ENCODE measurements around the gene KIAA1671. TPM values are rescaled to one million over a fixed set of nuclear protein-coding genes. Genes with fewer than 3 reads are reported as not detected.

Gene KIAA1671
- total and polyA plus RNA-seq, 2 of the 13 experiments (the other 11 are each of a cell fraction or from before 2014, with no cell fraction given): 13.5 to 13.6 TPM

DNA sequence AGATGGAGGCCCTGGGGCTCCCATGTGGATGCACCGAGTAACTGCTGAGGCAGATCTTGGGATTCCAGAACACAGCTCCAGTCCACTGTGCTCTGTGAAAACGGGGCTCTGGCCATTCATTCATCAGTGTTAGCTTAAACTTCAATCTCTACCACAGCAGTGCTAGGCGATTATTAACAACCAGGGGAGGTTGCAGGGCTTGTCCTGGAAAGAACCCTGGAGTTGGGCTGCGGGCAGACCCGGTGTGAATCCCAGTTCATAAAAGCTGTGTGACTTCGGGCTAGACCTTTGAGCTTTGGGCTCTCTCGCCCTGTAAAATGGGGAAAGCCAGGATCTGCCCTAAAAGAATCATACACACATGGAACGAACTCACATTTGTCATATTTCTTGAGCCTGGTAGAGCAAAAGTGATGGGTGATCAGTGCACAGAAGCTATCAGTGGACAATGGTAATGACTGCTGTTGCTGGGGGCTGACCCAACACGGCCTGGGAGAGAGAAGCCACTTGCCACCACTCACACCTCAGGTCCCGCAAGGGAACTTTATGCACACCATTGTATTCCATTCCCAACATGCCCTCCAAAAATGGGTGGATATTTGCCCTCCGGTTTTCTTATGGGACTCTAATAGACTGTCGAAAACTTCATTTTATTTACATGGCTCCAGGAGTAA, 231.6 kb downstream of the KIAA1671 start (continued):
- TF ChIP-seq ZBTB1 (CRISPR knock-in tag; IDR thresholded peaks at IDR 0.05; ENCODE audit: borderline replicate concordance) (no peak), ZSCAN25 (CRISPR knock-in tag; IDR thresholded peaks at IDR 0.05) (no peak), GZF1 (CRISPR knock-in tag; IDR thresholded peaks at IDR 0.05) (no peak), TAF1 (CRISPR knock-in tag; IDR thresholded peaks at IDR 0.05) (no peak), MIER3 (CRISPR knock-in tag; IDR thresholded peaks at IDR 0.05; ENCODE audit: borderline replicate concordance) (no peak), CBX1 (IDR thresholded peaks at IDR 0.05; ENCODE audit: low read depth) (no peak), ZMAT3 (CRISPR knock-in tag; conservative IDR thresholded peaks at IDR 0.05) (no peak), ZMYM3 (CRISPR knock-in tag; IDR thresholded peaks at IDR 0.05) (no peak), RXRA (CRISPR knock-in tag; IDR thresholded peaks at IDR 0.05) (peak; percentile 82), FOXM1 (CRISPR knock-in tag; IDR thresholded peaks at IDR 0.05) (no peak), KLF6 (CRISPR knock-in tag; IDR thresholded peaks at IDR 0.05) (no peak), REL (CRISPR knock-in tag; conservative IDR thresholded peaks at IDR 0.05) (no peak), ZBTB7A (CRISPR knock-in tag; IDR thresholded peaks at IDR 0.05) (no peak), TMF1 (CRISPR knock-in tag; IDR thresholded peaks at IDR 0.05; ENCODE audit: low read depth) (no peak), ZNF674 (CRISPR knock-in tag; IDR thresholded peaks at IDR 0.05; ENCODE audit: low read depth) (no peak)
- TF ChIP-seq, protein P1, sequence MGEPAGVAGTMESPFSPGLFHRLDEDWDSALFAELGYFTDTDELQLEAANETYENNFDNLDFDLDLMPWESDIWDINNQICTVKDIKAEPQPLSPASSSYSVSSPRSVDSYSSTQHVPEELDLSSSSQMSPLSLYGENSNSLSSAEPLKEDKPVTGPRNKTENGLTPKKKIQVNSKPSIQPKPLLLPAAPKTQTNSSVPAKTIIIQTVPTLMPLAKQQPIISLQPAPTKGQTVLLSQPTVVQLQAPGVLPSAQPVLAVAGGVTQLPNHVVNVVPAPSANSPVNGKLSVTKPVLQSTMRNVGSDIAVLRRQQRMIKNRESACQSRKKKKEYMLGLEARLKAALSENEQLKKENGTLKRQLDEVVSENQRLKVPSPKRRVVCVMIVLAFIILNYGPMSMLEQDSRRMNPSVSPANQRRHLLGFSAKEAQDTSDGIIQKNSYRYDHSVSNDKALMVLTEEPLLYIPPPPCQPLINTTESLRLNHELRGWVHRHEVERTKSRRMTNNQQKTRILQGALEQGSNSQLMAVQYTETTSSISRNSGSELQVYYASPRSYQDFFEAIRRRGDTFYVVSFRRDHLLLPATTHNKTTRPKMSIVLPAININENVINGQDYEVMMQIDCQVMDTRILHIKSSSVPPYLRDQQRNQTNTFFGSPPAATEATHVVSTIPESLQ (CRISPR knock-in tag; conservative IDR thresholded peaks at IDR 0.05): no peak
- TF ChIP-seq, protein P2, sequence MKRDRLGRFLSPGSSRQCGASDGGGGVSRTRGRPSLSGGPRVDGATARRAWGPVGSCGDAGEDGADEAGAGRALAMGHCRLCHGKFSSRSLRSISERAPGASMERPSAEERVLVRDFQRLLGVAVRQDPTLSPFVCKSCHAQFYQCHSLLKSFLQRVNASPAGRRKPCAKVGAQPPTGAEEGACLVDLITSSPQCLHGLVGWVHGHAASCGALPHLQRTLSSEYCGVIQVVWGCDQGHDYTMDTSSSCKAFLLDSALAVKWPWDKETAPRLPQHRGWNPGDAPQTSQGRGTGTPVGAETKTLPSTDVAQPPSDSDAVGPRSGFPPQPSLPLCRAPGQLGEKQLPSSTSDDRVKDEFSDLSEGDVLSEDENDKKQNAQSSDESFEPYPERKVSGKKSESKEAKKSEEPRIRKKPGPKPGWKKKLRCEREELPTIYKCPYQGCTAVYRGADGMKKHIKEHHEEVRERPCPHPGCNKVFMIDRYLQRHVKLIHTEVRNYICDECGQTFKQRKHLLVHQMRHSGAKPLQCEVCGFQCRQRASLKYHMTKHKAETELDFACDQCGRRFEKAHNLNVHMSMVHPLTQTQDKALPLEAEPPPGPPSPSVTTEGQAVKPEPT (CRISPR knock-in tag; IDR thresholded peaks at IDR 0.05; ENCODE audit: low read depth): no peak
- TF ChIP-seq, protein P3, sequence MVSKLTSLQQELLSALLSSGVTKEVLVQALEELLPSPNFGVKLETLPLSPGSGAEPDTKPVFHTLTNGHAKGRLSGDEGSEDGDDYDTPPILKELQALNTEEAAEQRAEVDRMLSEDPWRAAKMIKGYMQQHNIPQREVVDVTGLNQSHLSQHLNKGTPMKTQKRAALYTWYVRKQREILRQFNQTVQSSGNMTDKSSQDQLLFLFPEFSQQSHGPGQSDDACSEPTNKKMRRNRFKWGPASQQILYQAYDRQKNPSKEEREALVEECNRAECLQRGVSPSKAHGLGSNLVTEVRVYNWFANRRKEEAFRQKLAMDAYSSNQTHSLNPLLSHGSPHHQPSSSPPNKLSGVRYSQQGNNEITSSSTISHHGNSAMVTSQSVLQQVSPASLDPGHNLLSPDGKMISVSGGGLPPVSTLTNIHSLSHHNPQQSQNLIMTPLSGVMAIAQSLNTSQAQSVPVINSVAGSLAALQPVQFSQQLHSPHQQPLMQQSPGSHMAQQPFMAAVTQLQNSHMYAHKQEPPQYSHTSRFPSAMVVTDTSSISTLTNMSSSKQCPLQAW (CRISPR knock-in tag; IDR thresholded peaks at IDR 0.05): no peak
- TF ChIP-seq, protein P4, sequence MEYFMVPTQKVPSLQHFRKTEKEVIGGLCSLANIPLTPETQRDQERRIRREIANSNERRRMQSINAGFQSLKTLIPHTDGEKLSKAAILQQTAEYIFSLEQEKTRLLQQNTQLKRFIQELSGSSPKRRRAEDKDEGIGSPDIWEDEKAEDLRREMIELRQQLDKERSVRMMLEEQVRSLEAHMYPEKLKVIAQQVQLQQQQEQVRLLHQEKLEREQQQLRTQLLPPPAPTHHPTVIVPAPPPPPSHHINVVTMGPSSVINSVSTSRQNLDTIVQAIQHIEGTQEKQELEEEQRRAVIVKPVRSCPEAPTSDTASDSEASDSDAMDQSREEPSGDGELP (IDR thresholded peaks at IDR 0.05; ENCODE audit: borderline replicate concordance, low read depth): no peak
- TF ChIP-seq, protein P5, sequence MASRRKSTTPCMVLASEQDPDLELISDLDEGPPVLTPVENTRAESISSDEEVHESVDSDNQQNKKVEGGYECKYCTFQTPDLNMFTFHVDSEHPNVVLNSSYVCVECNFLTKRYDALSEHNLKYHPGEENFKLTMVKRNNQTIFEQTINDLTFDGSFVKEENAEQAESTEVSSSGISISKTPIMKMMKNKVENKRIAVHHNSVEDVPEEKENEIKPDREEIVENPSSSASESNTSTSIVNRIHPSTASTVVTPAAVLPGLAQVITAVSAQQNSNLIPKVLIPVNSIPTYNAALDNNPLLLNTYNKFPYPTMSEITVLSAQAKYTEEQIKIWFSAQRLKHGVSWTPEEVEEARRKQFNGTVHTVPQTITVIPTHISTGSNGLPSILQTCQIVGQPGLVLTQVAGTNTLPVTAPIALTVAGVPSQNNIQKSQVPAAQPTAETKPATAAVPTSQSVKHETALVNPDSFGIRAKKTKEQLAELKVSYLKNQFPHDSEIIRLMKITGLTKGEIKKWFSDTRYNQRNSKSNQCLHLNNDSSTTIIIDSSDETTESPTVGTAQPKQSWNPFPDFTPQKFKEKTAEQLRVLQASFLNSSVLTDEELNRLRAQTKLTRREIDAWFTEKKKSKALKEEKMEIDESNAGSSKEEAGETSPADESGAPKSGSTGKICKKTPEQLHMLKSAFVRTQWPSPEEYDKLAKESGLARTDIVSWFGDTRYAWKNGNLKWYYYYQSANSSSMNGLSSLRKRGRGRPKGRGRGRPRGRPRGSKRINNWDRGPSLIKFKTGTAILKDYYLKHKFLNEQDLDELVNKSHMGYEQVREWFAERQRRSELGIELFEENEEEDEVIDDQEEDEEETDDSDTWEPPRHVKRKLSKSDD (CRISPR knock-in tag; IDR thresholded peaks at IDR 0.05; ENCODE audit: low read depth): no peak
- TF ChIP-seq, protein P6, sequence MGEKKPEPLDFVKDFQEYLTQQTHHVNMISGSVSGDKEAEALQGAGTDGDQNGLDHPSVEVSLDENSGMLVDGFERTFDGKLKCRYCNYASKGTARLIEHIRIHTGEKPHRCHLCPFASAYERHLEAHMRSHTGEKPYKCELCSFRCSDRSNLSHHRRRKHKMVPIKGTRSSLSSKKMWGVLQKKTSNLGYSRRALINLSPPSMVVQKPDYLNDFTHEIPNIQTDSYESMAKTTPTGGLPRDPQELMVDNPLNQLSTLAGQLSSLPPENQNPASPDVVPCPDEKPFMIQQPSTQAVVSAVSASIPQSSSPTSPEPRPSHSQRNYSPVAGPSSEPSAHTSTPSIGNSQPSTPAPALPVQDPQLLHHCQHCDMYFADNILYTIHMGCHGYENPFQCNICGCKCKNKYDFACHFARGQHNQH (CRISPR knock-in tag; IDR thresholded peaks at IDR 0.05): no peak
